ENCODE results near the gene PAH. TPM values are rescaled to one million over a fixed set of nuclear protein-coding genes. Genes with fewer than 3 reads are reported as not detected.

PAH gene
- total RNA-seq, 1 donor from 2014 or later, result not detected

GRCh38 chr12:102902093-102902492 is 15.0 kb downstream of the PAH start:
- no peak for DNase-seq (ENCODE audit: low read depth)

GRCh38 chr12:102900389-102900788 is 16.7 kb downstream of the PAH start:
- no peak for DNase-seq (ENCODE audit: low read depth)

- no peak for DNase-seq (ENCODE audit: low read depth)
Measured at GRCh38 chr12:102896067-102896466, 21.0 kb downstream of the PAH start.

- no peak for DNase-seq (ENCODE audit: low read depth)
Measured at GRCh38 chr12:102891756-102892155, 25.3 kb downstream of the PAH start.

- no peak for DNase-seq (ENCODE audit: low read depth)
Measured at GRCh38 chr12:102888511-102888910, 28.5 kb downstream of the PAH start.

GRCh38 chr12:102885043-102885932 is 31.8 kb downstream of the PAH start:
- no peak for DNase-seq (ENCODE audit: low read depth)

GRCh38 chr12:102883204-102883799 is 33.7 kb downstream of the PAH start:
- DNase-seq (ENCODE audit: low read depth), result peak; percentile 32

- DNase-seq (ENCODE audit: low read depth), result no peak
Measured at GRCh38 chr12:102880783-102881182, 36.3 kb downstream of the PAH start.

- DNase-seq (ENCODE audit: low read depth), result peak; percentile 43
Measured at GRCh38 chr12:102879144-102879763, 37.8 kb downstream of the PAH start.

GRCh38 chr12:102876883-102877282 is 40.2 kb downstream of the PAH start:
- DNase-seq (ENCODE audit: low read depth), result no peak

GRCh38 chr12:102874819-102875218 is 42.2 kb downstream of the PAH start:
- no peak for DNase-seq (ENCODE audit: low read depth)

GRCh38 chr12:102873077-102873476 is 44.0 kb downstream of the PAH start:
- no peak for DNase-seq (ENCODE audit: low read depth)

GRCh38 chr12:102871014-102871413 is 46.0 kb downstream of the PAH start:
- no peak for DNase-seq (ENCODE audit: low read depth)

- peak; percentile 17 for DNase-seq (ENCODE audit: low read depth)
Measured at GRCh38 chr12:102869571-102869970, 47.5 kb downstream of the PAH start.

GRCh38 chr12:102865821-102866615 is 51.0 kb downstream of the PAH start:
- DNase-seq (ENCODE audit: low read depth), result no peak

GRCh38 chr12:102862486-102862885 is 54.6 kb downstream of the PAH start:
- DNase-seq (ENCODE audit: low read depth), result no peak

GRCh38 chr12:102851246-102851645 is 65.8 kb downstream of the PAH start:
- no peak for DNase-seq (ENCODE audit: low read depth)

GRCh38 chr12:102849722-102850447 is 67.2 kb downstream of the PAH start:
- DNase-seq (ENCODE audit: low read depth), result no peak

- DNase-seq (ENCODE audit: low read depth), result no peak
Measured at GRCh38 chr12:102848832-102849231, 68.2 kb downstream of the PAH start.

GRCh38 chr12:102847131-102847530 is 69.9 kb downstream of the PAH start:
- DNase-seq (ENCODE audit: low read depth), result no peak
